Brain microvascular endothelial cell (primary cell): ENCODE results near the gene FARP1.

ENCODE experiments used
- DNase-seq: peaks from one replicate; pipeline ENCODE4 v3.0.0-alpha.2; 2020
- H3K27ac ChIP-seq: fragments of 250-450 bp; sonication (Bioruptor Pico); 2 replicates; pipeline ENCODE4 v1.5.1; 2020; ENCODE audit warnings: mild to moderate bottlenecking, moderate library complexity
- H3K27me3 ChIP-seq: fragments of 250-450 bp; sonication (Bioruptor Pico); replicated peaks from 2 replicates; pipeline ENCODE4 v1.5.1; 2020; ENCODE audit warnings: mild to moderate bottlenecking
- H3K36me3 ChIP-seq: fragments of 250-450 bp; sonication (Bioruptor Pico); replicated peaks from 2 replicates; pipeline ENCODE4 v1.5.1; 2020; ENCODE audit warnings: mild to moderate bottlenecking
- H3K4me3 ChIP-seq: 2 replicates; pipeline ENCODE4 v1.5.1; 2011; ENCODE audit warnings: low read depth, mild to moderate bottlenecking, control low read depth, low read length, moderate library complexity
- CTCF ChIP-seq: IDR thresholded peaks from 2 replicates; pipeline ENCODE4 v1.5.1; 2011; ENCODE audit warnings: low read depth, mild to moderate bottlenecking, moderate library complexity, low read length, control low read depth, inconsistent platforms; ENCODE audit errors: missing control alignments
- in situ Hi-C: cut with HindIII; loops from 2 replicates; pipeline ENCODE4 v1.10.0; 2017; ENCODE audit warnings: low sequenced_read_pairs, low pct_ligation_motif_present

FARP1 gene

GRCh38 chr13:98432638-98433037 is 289.7 kb downstream of the FARP1 start:
- DNase-seq, result no peak
- in situ Hi-C loops, result loop anchor here (25.0 kb wide), 1 partner anchor 230 kb away; no protein-coding TSS in a partner anchor
- Histone ChIP-seq H3K27me3 (no peaks in the 10 kb centered on the region), H3K27ac (no peak overlapping the region), H3K36me3 (peaks cover 14% of the 10 kb centered on the region), H3K4me3 (no peak overlapping the region)
- TF ChIP-seq CTCF, result no peak

GRCh38 chr13:98433654-98434053 is 290.8 kb downstream of the FARP1 start:
- Histone ChIP-seq H3K27ac (no peak overlapping the region), H3K36me3 (peaks cover 14% of the 10 kb centered on the region), H3K4me3 (no peak overlapping the region), H3K27me3 (no peaks in the 10 kb centered on the region)
- TF ChIP-seq CTCF, result no peak
- in situ Hi-C loops, result loop anchor here (25.0 kb wide), 1 partner anchor 229 kb away; no protein-coding TSS in a partner anchor
- DNase-seq, result no peak

GRCh38 chr13:98434060-98434459 is 291.2 kb downstream of the FARP1 start:
- in situ Hi-C loops, result loop anchor here (25.0 kb wide), 1 partner anchor 228 kb away; no protein-coding TSS in a partner anchor
- no peaks in the 10 kb centered on the region for H3K27me3 ChIP-seq
- DNase-seq, result no peak
- H3K27ac ChIP-seq, result no peak overlapping the region
- TF ChIP-seq CTCF, result no peak
- no peak overlapping the region for H3K4me3 ChIP-seq
- peaks cover 17% of the 10 kb centered on the region for H3K36me3 ChIP-seq

- H3K27ac ChIP-seq, result no peak overlapping the region
- peaks cover 24% of the 10 kb centered on the region for H3K36me3 ChIP-seq
- TF ChIP-seq CTCF, result no peak
- in situ Hi-C loops, result loop anchor here (25.0 kb wide), 1 partner anchor 227 kb away; no protein-coding TSS in a partner anchor
- H3K4me3 ChIP-seq, result no peak overlapping the region
- DNase-seq, result no peak
- H3K27me3 ChIP-seq, result no peaks in the 10 kb centered on the region
These were observed 292.5 kb downstream of the FARP1 start for GRCh38 chr13:98435376-98435775.

GRCh38 chr13:98436233-98436910 is 293.5 kb downstream of the FARP1 start:
- no peak for DNase-seq
- Histone ChIP-seq H3K4me3 (no peak overlapping the region), H3K27me3 (no peaks in the 10 kb centered on the region), H3K27ac (no peak overlapping the region), H3K36me3 (peaks cover 28% of the 10 kb centered on the region)
- no peak for TF ChIP-seq CTCF
- in situ Hi-C loops, result loop anchor here (25.0 kb wide), 1 partner anchor 226 kb away; no protein-coding TSS in a partner anchor
